Lower lobe of right lung (tissue), 2 donors: ENCODE results near the gene EEF1A2. TPM values are rescaled to one million over a fixed set of nuclear protein-coding genes. Genes with fewer than 3 reads are reported as not detected.

Experiments
- ATAC-seq, 2 donors: fragments of 200-7000 bp; cut with Tn5 transposase; one replicate each; pipeline ENCODE4 v1.9.1; 2020 to 2022; ENCODE audit warnings: mild to moderate bottlenecking in 2 of 2, moderate library complexity in 2 of 2
- DNase-seq: peaks from one replicate; pipeline ENCODE4 v3.0.0-alpha.2; 2020
- H3K27ac ChIP-seq: fragments of 200-600 bp; one replicate; pipeline ENCODE4 v1.8.0; 2022
- H3K27me3 ChIP-seq: fragments of 200-600 bp; one replicate; pipeline ENCODE4 v1.8.0; 2022; ENCODE audit warnings: low read depth
- H3K36me3 ChIP-seq: fragments of 200-600 bp; one replicate; pipeline ENCODE4 v1.8.0; 2022; ENCODE audit warnings: mild to moderate bottlenecking
- H3K4me1 ChIP-seq: fragments of 200-600 bp; one replicate; pipeline ENCODE4 v1.8.0; 2022
- H3K4me3 ChIP-seq: fragments of 200-600 bp; one replicate; pipeline ENCODE4 v1.8.0; 2022; ENCODE audit warnings: mild to moderate bottlenecking
- H3K9me3 ChIP-seq: fragments of 200-600 bp; one replicate; pipeline ENCODE4 v1.8.0; 2022
- intact Hi-C: fragments of 100-400 bp; cut with DNase I; formaldehyde crosslinking; loops from one replicate; pipeline ENCODE4 v1.11.0; 2022
- total RNA-seq: library from RNA; stranded (reverse); fragmentation: NEBNext Ultra II Directional; extraction: Animal tissue kit (Norgen Biotek cat#: 25700); gene quantifications from one replicate; pipeline ENCODE4 v1.2.1, GENCODE V29; 2021
- TF ChIP-seq, protein P1 (sequence below): fragments of 200-600 bp; IDR thresholded peaks from one replicate; pipeline ENCODE4 v1.8.0; 2022; ENCODE audit warnings: antibody characterized with exemption, mild to moderate bottlenecking
- donor health status: DM: no; HTN: yes; CAD: no; lungs with severe emphysema.

EEF1A2 gene
- total RNA-seq, 1 donor from 2014 or later: 0.77 TPM

DNA sequence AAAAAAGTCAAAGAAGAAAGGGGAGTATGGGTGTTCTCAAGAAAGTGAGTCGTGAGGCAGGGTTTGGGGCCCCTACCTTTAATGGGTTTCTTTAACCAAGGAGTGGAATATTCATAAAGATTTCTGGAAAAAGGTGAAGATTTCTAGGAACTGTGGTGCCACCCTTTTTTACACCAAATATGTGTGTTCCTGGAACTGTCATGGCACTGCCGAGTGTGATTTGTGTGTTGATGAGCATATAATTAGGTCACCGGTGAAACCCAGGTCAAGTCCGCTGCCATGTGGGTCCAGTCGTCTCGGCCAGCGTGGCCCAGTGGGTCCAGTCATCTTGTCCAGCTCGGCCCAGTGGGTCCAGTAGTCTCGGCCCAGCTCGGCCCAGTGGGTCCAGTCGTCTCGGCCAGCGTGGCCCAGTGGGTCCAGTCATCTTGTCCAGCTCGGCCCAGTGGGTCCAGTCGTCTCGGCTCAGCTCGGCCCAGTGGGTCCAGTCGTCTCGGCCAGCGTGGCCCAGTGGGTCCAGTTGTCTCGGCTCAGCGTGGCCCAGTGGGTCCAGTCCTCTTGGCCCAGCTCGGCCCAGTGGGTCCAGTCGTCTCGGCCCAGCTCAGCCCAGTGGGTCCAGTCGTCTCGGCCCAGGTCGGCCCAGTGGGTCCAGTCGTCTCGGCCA lies 8.3 kb upstream of the EEF1A2 start:
- Histone ChIP-seq H3K4me1 (no peaks in the 10 kb centered on the region), H3K27ac (no peak overlapping the region), H3K36me3 (no peaks in the 10 kb centered on the region), H3K9me3 (peaks cover 14% of the 10 kb centered on the region), H3K4me3 (no peak overlapping the region), H3K27me3 (peaks cover 29% of the 10 kb centered on the region)
- TF ChIP-seq, protein P1, sequence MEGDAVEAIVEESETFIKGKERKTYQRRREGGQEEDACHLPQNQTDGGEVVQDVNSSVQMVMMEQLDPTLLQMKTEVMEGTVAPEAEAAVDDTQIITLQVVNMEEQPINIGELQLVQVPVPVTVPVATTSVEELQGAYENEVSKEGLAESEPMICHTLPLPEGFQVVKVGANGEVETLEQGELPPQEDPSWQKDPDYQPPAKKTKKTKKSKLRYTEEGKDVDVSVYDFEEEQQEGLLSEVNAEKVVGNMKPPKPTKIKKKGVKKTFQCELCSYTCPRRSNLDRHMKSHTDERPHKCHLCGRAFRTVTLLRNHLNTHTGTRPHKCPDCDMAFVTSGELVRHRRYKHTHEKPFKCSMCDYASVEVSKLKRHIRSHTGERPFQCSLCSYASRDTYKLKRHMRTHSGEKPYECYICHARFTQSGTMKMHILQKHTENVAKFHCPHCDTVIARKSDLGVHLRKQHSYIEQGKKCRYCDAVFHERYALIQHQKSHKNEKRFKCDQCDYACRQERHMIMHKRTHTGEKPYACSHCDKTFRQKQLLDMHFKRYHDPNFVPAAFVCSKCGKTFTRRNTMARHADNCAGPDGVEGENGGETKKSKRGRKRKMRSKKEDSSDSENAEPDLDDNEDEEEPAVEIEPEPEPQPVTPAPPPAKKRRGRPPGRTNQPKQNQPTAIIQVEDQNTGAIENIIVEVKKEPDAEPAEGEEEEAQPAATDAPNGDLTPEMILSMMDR: no peak
- intact Hi-C loops: no loop called here
- ATAC-seq: no peak
- DNase-seq: peak; percentile 39

GRCh38 chr20:63505723-63506122 lies 6.8 kb upstream of the EEF1A2 start:
- peaks cover 31% of the 10 kb centered on the region for H3K27me3 ChIP-seq
- no peak overlapping the region for H3K4me3 ChIP-seq
- H3K36me3 ChIP-seq: no peaks in the 10 kb centered on the region
- no peak for ATAC-seq
- intact Hi-C loops: no loop called here
- no peaks in the 10 kb centered on the region for H3K4me1 ChIP-seq
- DNase-seq: no peak
- H3K27ac ChIP-seq: no peak overlapping the region
- TF ChIP-seq, protein P1: no peak
- H3K9me3 ChIP-seq: peaks cover 14% of the 10 kb centered on the region

DNA sequence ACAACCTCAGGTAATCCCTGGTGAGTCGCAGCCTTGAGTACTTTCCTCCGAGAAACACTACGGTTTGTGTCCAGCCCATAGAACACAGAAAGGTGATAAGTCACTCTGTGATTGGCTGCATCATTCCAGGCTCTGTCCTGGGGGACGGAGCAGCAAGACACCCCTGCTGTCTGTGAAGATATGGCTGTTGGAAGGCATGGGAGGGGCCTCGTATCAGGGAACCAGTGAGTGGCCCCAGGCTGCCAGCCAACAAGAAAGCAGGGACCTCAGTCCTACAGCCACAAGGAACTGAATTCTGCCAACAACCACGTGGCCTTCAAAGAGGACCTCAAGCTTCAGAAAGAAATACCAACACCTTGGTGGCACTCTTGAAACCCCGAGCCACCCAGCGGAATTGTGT lies 6.4 kb upstream of the EEF1A2 start:
- H3K4me3 ChIP-seq: no peak overlapping the region
- H3K27me3 ChIP-seq: peaks cover 36% of the 10 kb centered on the region
- H3K9me3 ChIP-seq: peaks cover 14% of the 10 kb centered on the region
- TF ChIP-seq, protein P1: no peak
- no peaks in the 10 kb centered on the region for H3K4me1 ChIP-seq
- no peak for DNase-seq
- ATAC-seq: no peak
- intact Hi-C loops: no loop called here
- H3K27ac ChIP-seq: no peak overlapping the region
- no peaks in the 10 kb centered on the region for H3K36me3 ChIP-seq

GRCh38 chr20:63504642-63505041 lies 5.8 kb upstream of the EEF1A2 start:
- H3K36me3 ChIP-seq: no peaks in the 10 kb centered on the region
- DNase-seq: no peak
- peaks cover 14% of the 10 kb centered on the region for H3K9me3 ChIP-seq
- no peak overlapping the region for H3K4me3 ChIP-seq
- peaks cover under 1% of the 10 kb centered on the region for H3K4me1 ChIP-seq
- peaks cover 42% of the 10 kb centered on the region for H3K27me3 ChIP-seq
- no peak overlapping the region for H3K27ac ChIP-seq
- no peak for ATAC-seq
- TF ChIP-seq, protein P1: no peak
- intact Hi-C loops: no loop called here

DNA sequence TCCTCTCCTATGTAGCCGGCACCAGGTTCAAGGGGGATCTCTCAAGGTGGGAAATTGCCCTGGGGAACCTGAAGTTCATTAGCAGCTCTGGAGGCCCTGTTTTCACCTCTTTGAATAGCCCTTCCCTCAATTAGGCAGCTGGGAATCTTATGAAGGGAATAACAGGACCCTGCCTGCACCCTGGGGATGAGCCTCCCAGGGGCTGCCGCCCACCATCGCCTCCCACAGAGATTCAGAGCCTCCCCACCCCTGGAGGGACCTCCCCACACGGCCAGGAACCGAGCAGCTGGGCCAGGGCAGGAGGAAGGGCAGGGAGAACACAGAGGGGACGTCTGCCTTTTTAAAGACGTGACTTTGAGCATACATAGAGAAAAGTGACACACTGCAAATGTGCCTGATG lies 4.6 kb upstream of the EEF1A2 start:
- ATAC-seq (no peak), DNase-seq (no peak)
- H3K4me3 ChIP-seq: no peak overlapping the region
- H3K9me3 ChIP-seq: peaks cover 14% of the 10 kb centered on the region
- no peak overlapping the region for H3K27ac ChIP-seq
- H3K4me1 ChIP-seq: peaks cover 5% of the 10 kb centered on the region
- TF ChIP-seq, protein P1: no peak
- peaks cover 51% of the 10 kb centered on the region for H3K27me3 ChIP-seq
- H3K36me3 ChIP-seq: no peaks in the 10 kb centered on the region
- intact Hi-C loops: no loop called here
